SK-N-SH (cell line): Measurements from ENCODE around the gene HSPA5. TPM values are rescaled to one million over a fixed set of nuclear protein-coding genes. Genes with fewer than 3 reads are reported as not detected.

Source experiments
- CTCF ChIA-PET: fragments of 300-600, 350-600 bp; formaldehyde crosslinking; extraction: SDS; loops from one replicate; lab custom pipeline; 2021; lab: Yijun Ruan, JAX
- POLR2A ChIA-PET: fragments of 350-600 bp; sonication (Branson Sonifier 250); formaldehyde crosslinking; extraction: SDS; loops from one replicate; lab custom pipeline; 2020; ENCODE audit warnings: antibody characterized with exemption, inconsistent platforms; lab: Yijun Ruan, JAX
- DNase-seq: peaks from one replicate; pipeline ENCODE4 v3.0.0; 2012
- H2AFZ ChIP-seq: fragments of 200-600 bp; sonication (generic); 2 replicates; pipeline ENCODE4 v1.8.1; 2016; ENCODE audit warnings: antibody characterized with exemption, mild to moderate bottlenecking, low read depth
- H3F3A ChIP-seq: fragments of 200-600 bp; sonication (generic); replicated peaks from 2 replicates; pipeline ENCODE3; 2016; ENCODE audit warnings: antibody characterized with exemption, mild to moderate bottlenecking; ENCODE audit not compliant: insufficient read depth
- H3K27ac ChIP-seq, 2 experiments: fragments of 200-500 bp in 1 of 2; fragments of 200-600 bp in 1 of 2; sonication (Bioruptor generic) in 1 of 2; sonication (generic), shearing (Covaris generic) in 1 of 2; 2 replicates each; pipeline versions ENCODE4 v1.5.1 to v1.6.1; 2014 to 2016; ENCODE audit warnings: low read depth in 2 of 2, inconsistent platforms in 1 of 2, low read length in 1 of 2, mild to moderate bottlenecking in 1 of 2, mixed read lengths in 1 of 2
- H3K27me3 ChIP-seq: fragments of 200-600 bp; sonication (generic), shearing (Covaris generic); 2 replicates; pipeline ENCODE4 v1.6.1; 2016; ENCODE audit warnings: mixed run types; ENCODE audit not compliant: insufficient read depth
- H3K36me3 ChIP-seq, 2 experiments: fragments of 200-500 bp in 1 of 2; fragments of 200-600 bp in 1 of 2; sonication (Bioruptor generic) in 1 of 2; sonication (generic) in 1 of 2; replicated peaks in 1 of 2; 2 replicates each; pipeline versions ENCODE3 to v1.5.1; 2014 to 2016; ENCODE audit warnings: low read length in 1 of 2, mild to moderate bottlenecking in 1 of 2; ENCODE audit not compliant: insufficient read depth in 2 of 2, control insufficient read depth in 1 of 2
- H3K4me1 ChIP-seq, 2 experiments: fragments of 200-500 bp in 1 of 2; fragments of 200-600 bp in 1 of 2; sonication (Bioruptor generic) in 1 of 2; sonication (generic), shearing (Covaris generic) in 1 of 2; 2 replicates each; pipeline versions ENCODE4 v1.5.1 to v1.6.1; 2014 to 2016; ENCODE audit warnings: low read depth in 1 of 2, low read length in 1 of 2, mixed run types in 1 of 2; ENCODE audit not compliant: insufficient read depth in 2 of 2, control insufficient read depth in 1 of 2
- H3K4me2 ChIP-seq: fragments of 200-600 bp; sonication (generic), shearing (Covaris generic); 2 replicates; pipeline ENCODE4 v1.6.1; 2017; ENCODE audit warnings: mixed run types
- H3K4me3 ChIP-seq, 2 experiments: fragments of 200-500 bp in 1 of 2; fragments of 200-600 bp in 1 of 2; sonication (Bioruptor generic) in 1 of 2; sonication (generic), shearing (Covaris generic) in 1 of 2; 2 replicates each; pipeline versions ENCODE4 v1.5.1 to v1.8.1; 2014 to 2016; ENCODE audit warnings: low read depth in 2 of 2, inconsistent platforms in 1 of 2, low read length in 1 of 2, mild to moderate bottlenecking in 1 of 2, mixed read lengths in 1 of 2, moderate library complexity in 1 of 2
- H3K79me2 ChIP-seq: fragments of 200-600 bp; sonication (generic); 2 replicates; pipeline ENCODE4 v1.8.1; 2017; ENCODE audit warnings: mild to moderate bottlenecking; ENCODE audit not compliant: insufficient read depth
- H3K9ac ChIP-seq: fragments of 200-600 bp; sonication (generic); 2 replicates; pipeline ENCODE4 v1.6.1; 2017; ENCODE audit warnings: mixed run types
- H3K9me2 ChIP-seq: fragments of 200-600 bp; sonication (generic); 2 replicates; pipeline ENCODE4 v1.6.1; 2017; ENCODE audit warnings: mixed run types
- H3K9me3 ChIP-seq: fragments of 200-600 bp; sonication (generic); 2 replicates; pipeline ENCODE4 v1.6.1; 2017; ENCODE audit warnings: mixed run types, mild to moderate bottlenecking, moderate library complexity
- H4K20me1 ChIP-seq: fragments of 200-600 bp; sonication (generic); 2 replicates; pipeline ENCODE4 v1.6.1; 2017; ENCODE audit warnings: mild to moderate bottlenecking, mixed run types; ENCODE audit not compliant: insufficient read depth
- CHD2 ChIP-seq: fragments of 150-350 bp; IDR thresholded peaks from 2 replicates; pipeline ENCODE4 v1.6.1; 2018; ENCODE audit warnings: low read length; ENCODE audit not compliant: partially characterized antibody
- CTCF ChIP-seq: fragments of 200-600 bp; sonication (generic); IDR thresholded peaks from 2 replicates; pipeline ENCODE4 v1.6.1; 2017; ENCODE audit warnings: antibody characterized with exemption, mild to moderate bottlenecking, moderate library complexity
- EP300 ChIP-seq, 2 experiments: IDR thresholded peaks; 2 replicates each; pipeline versions ENCODE4 v1.4.0 to v1.6.1; 2012; ENCODE audit warnings: borderline replicate concordance in 1 of 2, low read depth in 1 of 2, low read length in 1 of 2
- FOSL2 ChIP-seq: IDR thresholded peaks from 2 replicates; pipeline ENCODE4 v1.4.0; 2012; ENCODE audit warnings: low read depth, mild to moderate bottlenecking, moderate library complexity, borderline replicate concordance
- FOXM1 ChIP-seq: IDR thresholded peaks from 2 replicates; pipeline ENCODE4 v1.4.0; 2012; ENCODE audit warnings: low read depth, mild to moderate bottlenecking
- GABPA ChIP-seq: IDR thresholded peaks from 2 replicates; pipeline ENCODE4 v1.4.0; 2012; ENCODE audit warnings: low read depth, mild to moderate bottlenecking
- JUND ChIP-seq: IDR thresholded peaks from 2 replicates; pipeline ENCODE4 v1.4.0; 2012
- MAX ChIP-seq: IDR thresholded peaks from 2 replicates; pipeline ENCODE4 v1.4.0; 2012; ENCODE audit warnings: low read depth
- NFIC ChIP-seq: IDR thresholded peaks from 2 replicates; pipeline ENCODE4 v1.4.0; 2012; ENCODE audit warnings: borderline replicate concordance
- PBX3 ChIP-seq: IDR thresholded peaks from 2 replicates; pipeline ENCODE4; 2012
- RAD21 ChIP-seq: IDR thresholded peaks from 2 replicates; pipeline ENCODE4 v1.6.1; 2012; ENCODE audit warnings: mild to moderate bottlenecking, low read length
- RCOR1 ChIP-seq: fragments of 150-350 bp; IDR thresholded peaks from 2 replicates; pipeline ENCODE4 v1.6.1; 2017; ENCODE audit warnings: antibody characterized with exemption, low read length
- RFX5 ChIP-seq: IDR thresholded peaks from 2 replicates; pipeline ENCODE4 v1.6.1; 2012; ENCODE audit warnings: mild to moderate bottlenecking, improper control_type of control experiment, low read length
- RXRA ChIP-seq: IDR thresholded peaks from 2 replicates; pipeline ENCODE4 v1.4.0; 2012; ENCODE audit warnings: low read depth, mild to moderate bottlenecking, borderline replicate concordance
- SMC3 ChIP-seq: IDR thresholded peaks from 2 replicates; pipeline ENCODE4 v1.6.1; 2012; ENCODE audit warnings: low read depth, low read length, improper control_type of control experiment
- USF1 ChIP-seq: IDR thresholded peaks from 2 replicates; pipeline ENCODE4 v1.4.0; 2012; ENCODE audit warnings: low read depth, borderline replicate concordance
- ZBTB33 ChIP-seq: IDR thresholded peaks from 2 replicates; pipeline ENCODE4 v1.4.0; 2012; ENCODE audit warnings: low read depth, borderline replicate concordance
- WGBS: methylation state at CpG from one replicate; pipeline ENCODE4 v1.1.6; 2017; ENCODE audit warnings: low lambda C conversion rate; 5-methylcytosine and 5-hydroxymethylcytosine counted together
- polyA plus RNA-seq, 3 experiments: library from polyadenylated mRNA; depleted of rRNA; stranded (reverse); fragments of >200 nt; gene quantifications; 2 replicates each; pipeline ENCODE4 v1.2.3, GENCODE V29; 2012

Gene HSPA5
- polyA plus RNA-seq, 1 of the 3 experiments (the other 2 are of a cell fraction), result 226 TPM

- H3K9me2 ChIP-seq, result no peaks in the 10 kb centered on the region
- H3K27ac ChIP-seq, result peak overlapping the region; percentile 52 to 72
- H3K9ac ChIP-seq, result no peak overlapping the region
- H3F3A ChIP-seq, result peaks cover 12% of the 10 kb centered on the region
- peaks cover 18% of the 10 kb centered on the region; the same call in 1 of the 2 replicates for H3K79me2 ChIP-seq
- H2AFZ ChIP-seq, result no peak overlapping the region
- peaks cover 0 to 3% of the 10 kb centered on the region in 2 experiments; a peak in 1 of 4 replicates for H3K4me1 ChIP-seq
- TF ChIP-seq PBX3 (no peak), JUND (no peak), RAD21 (no peak)
- 28% methylated on average over 1 of the region's 1 CpG for WGBS
- H4K20me1 ChIP-seq, result no peaks in the 10 kb centered on the region
- POLR2A ChIA-PET, result no interaction called here
- no peak overlapping the region for H3K4me2 ChIP-seq
- H3K36me3 ChIP-seq, result peaks cover 14 to 16% of the 10 kb centered on the region in 2 experiments
- no peak for DNase-seq
- no peak overlapping the region for H3K4me3 ChIP-seq
- H3K9me3 ChIP-seq, result no peaks in the 10 kb centered on the region
- H3K27me3 ChIP-seq, result no peaks in the 10 kb centered on the region
- CTCF ChIA-PET, result no interaction called here
These were observed 38.1 kb downstream of the HSPA5 start for GRCh38 chr9:125202846-125203618.

- Histone ChIP-seq H3K27me3 (no peaks in the 10 kb centered on the region), H3K4me2 (peak within 1 kb of the TSS; percentile 75), H3K4me1 (peaks cover 0 to 3% of the 10 kb centered on the region in 2 experiments; a peak in 1 of 4 replicates), H3K79me2 (peaks cover 18% of the 10 kb centered on the region; the same call in 1 of the 2 replicates), H3K27ac (peak within 1 kb of the TSS; percentile 94), H3K4me3 (peak within 1 kb of the TSS; percentile 63 to 83), H4K20me1 (no peaks in the 10 kb centered on the region), H3K36me3 (peaks cover 2 to 8% of the 10 kb centered on the region in 2 experiments), H3K9me2 (no peaks in the 10 kb centered on the region), H3K9me3 (no peaks in the 10 kb centered on the region), H2AFZ (peak within 1 kb of the TSS; percentile 93), H3F3A (peaks cover 12% of the 10 kb centered on the region), H3K9ac (peak within 1 kb of the TSS; percentile 94)
- CTCF ChIA-PET, result interaction anchor here (1.4 kb wide), 1 partner anchor 10 kb away, joined by 3 read pairs; no protein-coding TSS in a partner anchor
- 2% methylated on average over 21 of the region's 51 CpGs for WGBS
- peak; percentile 96 for DNase-seq
- POLR2A ChIA-PET, result interaction anchor here (1.4 to 2.6 kb wide), 2 partner anchors 10 to 41 kb away, joined by 8 to 18 read pairs; partner anchors contain the start of genes HSPA5 and PPP6C
- TF ChIP-seq FOSL2 (no peak), CTCF (no peak), USF1 (peak; percentile 53; the same call in 1 of the 2 replicates), RFX5 (peak; percentile 51), SMC3 (no peak), FOXM1 (no peak), MAX (peak; percentile 97), RCOR1 (no peak), ZBTB33 (no peak), NFIC (no peak), RXRA (no peak), EP300 (IDR thresholded peaks at IDR 0.05; ENCODE audit: borderline replicate concordance in 1 of 2, low read depth in 1 of 2, low read length in 1 of 2) (no peak), GABPA (peak; percentile 76), CHD2 (no peak)
These were observed 40.7 kb downstream of the HSPA5 start, which contains the start of gene RABEPK for GRCh38 chr9:125200216-125201047. RABEPK (plus strand) TSS chr9:125200542; CDS start chr9:125203014, 2,472 bp downstream.
